ENCODE data around the gene B4GALT7.

- TF ChIP-seq CTCF (IDR thresholded peaks at IDR 0.05) (no peak), POLR2A (IDR thresholded peaks at IDR 0.05) (no peak), POLR2AphosphoS5 (IDR thresholded peaks at IDR 0.05) (no peak), EP300 (IDR thresholded peaks at IDR 0.05) (no peak)
These were observed 7.2 kb downstream of the B4GALT7 start for GRCh38 chr5:177607115-177607451.
